G401.6 (cell line): ENCODE data around the gene KIF1B.
"Not testable (repeated sequence)": the region's sequence is repeated elsewhere in the genome, so short reads cannot be mapped to it uniquely, and the experiment has no call there.

Source experiments
- FAIRE-seq: peaks from 2 replicates; lab custom pipeline; 2012; peaks lifted over from hg19 to GRCh38; lab: Jason Lieb, UNC

KIF1B gene

GRCh38 chr1:10386761-10387676 is 176.6 kb downstream of the KIF1B start:
- FAIRE-seq = no peak

- FAIRE-seq = peak; percentile 85
Measured at GRCh38 chr1:10387677-10388386, 177.5 kb downstream of the KIF1B start.

- no peak for FAIRE-seq
Measured at GRCh38 chr1:10388387-10388715, 178.0 kb downstream of the KIF1B start.

- FAIRE-seq = no peak
Measured at GRCh38 chr1:10389271-10389973, 179.1 kb downstream of the KIF1B start.

- FAIRE-seq = no peak
Measured at GRCh38 chr1:10396870-10397269, 186.5 kb downstream of the KIF1B start.

- FAIRE-seq = no peak
Measured at GRCh38 chr1:10398278-10398733, 187.9 kb downstream of the KIF1B start.

GRCh38 chr1:10398734-10399443 is 188.5 kb downstream of the KIF1B start, which contains the start of gene PGD:
Gene PGD, plus strand, starts transcription at chr1:10399064. Its CDS starts 54 bp downstream, at chr1:10399118.
- peak; percentile 94 for FAIRE-seq

GRCh38 chr1:10399444-10399941 is 189.1 kb downstream of the KIF1B start:
- FAIRE-seq = no peak

GRCh38 chr1:10400013-10400412 is 189.6 kb downstream of the KIF1B start:
- no peak for FAIRE-seq

- no peak for FAIRE-seq
Measured at GRCh38 chr1:10401281-10401680, 190.9 kb downstream of the KIF1B start.

GRCh38 chr1:10402729-10403274 is 192.4 kb downstream of the KIF1B start:
- FAIRE-seq = no peak

GRCh38 chr1:10407201-10407600 is 196.8 kb downstream of the KIF1B start:
- FAIRE-seq = no peak

GRCh38 chr1:10415211-10415930 is 205.0 kb downstream of the KIF1B start:
- FAIRE-seq = peak; percentile 19

GRCh38 chr1:10415967-10416366 is 205.6 kb downstream of the KIF1B start:
- FAIRE-seq = not testable (repeated sequence)

GRCh38 chr1:10418741-10419140 is 208.4 kb downstream of the KIF1B start:
- not testable (repeated sequence) for FAIRE-seq

- FAIRE-seq = no peak
Measured at GRCh38 chr1:10419351-10419750, 209.0 kb downstream of the KIF1B start.

- FAIRE-seq = no peak
Measured at GRCh38 chr1:10421637-10422036, 211.3 kb downstream of the KIF1B start.

GRCh38 chr1:10424034-10424433 is 213.7 kb downstream of the KIF1B start:
- no peak for FAIRE-seq

GRCh38 chr1:10424651-10425050 is 214.3 kb downstream of the KIF1B start:
- no peak for FAIRE-seq

- not testable (repeated sequence) for FAIRE-seq
Measured at GRCh38 chr1:10425826-10426534, 215.6 kb downstream of the KIF1B start.
